ENCODE results near the gene RASA3. TPM values are rescaled to one million over a fixed set of nuclear protein-coding genes. Genes with fewer than 3 reads are reported as not detected.

RASA3 gene
- total RNA-seq, 2 donors from 2014 or later: 6.3 to 12.0 TPM

- 93 to 94% methylated on average over 13 to 15 of the region's 15 CpGs for WGBS, 2 experiments (ENCODE audit: insufficient coverage in 1 of 2, insufficient read length in 1 of 2)
- no peaks in the 10 kb centered on the region for H3K9me3 Mint-ChIP-seq
- H3K36me3 ChIP-seq (ENCODE audit: control insufficient read depth, insufficient read depth, low read length): no peaks in the 10 kb centered on the region
- no peak overlapping the region for H3K4me3 Mint-ChIP-seq
- TF ChIP-seq, protein P1, sequence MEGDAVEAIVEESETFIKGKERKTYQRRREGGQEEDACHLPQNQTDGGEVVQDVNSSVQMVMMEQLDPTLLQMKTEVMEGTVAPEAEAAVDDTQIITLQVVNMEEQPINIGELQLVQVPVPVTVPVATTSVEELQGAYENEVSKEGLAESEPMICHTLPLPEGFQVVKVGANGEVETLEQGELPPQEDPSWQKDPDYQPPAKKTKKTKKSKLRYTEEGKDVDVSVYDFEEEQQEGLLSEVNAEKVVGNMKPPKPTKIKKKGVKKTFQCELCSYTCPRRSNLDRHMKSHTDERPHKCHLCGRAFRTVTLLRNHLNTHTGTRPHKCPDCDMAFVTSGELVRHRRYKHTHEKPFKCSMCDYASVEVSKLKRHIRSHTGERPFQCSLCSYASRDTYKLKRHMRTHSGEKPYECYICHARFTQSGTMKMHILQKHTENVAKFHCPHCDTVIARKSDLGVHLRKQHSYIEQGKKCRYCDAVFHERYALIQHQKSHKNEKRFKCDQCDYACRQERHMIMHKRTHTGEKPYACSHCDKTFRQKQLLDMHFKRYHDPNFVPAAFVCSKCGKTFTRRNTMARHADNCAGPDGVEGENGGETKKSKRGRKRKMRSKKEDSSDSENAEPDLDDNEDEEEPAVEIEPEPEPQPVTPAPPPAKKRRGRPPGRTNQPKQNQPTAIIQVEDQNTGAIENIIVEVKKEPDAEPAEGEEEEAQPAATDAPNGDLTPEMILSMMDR (conservative IDR thresholded peaks at IDR 0.05): no peak
- peaks cover 8% of the 10 kb centered on the region for H3K36me3 Mint-ChIP-seq (ENCODE audit: low read depth)
- no peak for DNase-seq
- no peaks in the 10 kb centered on the region for H3K27me3 Mint-ChIP-seq (ENCODE audit: insufficient read depth)
- H3K27me3 ChIP-seq (ENCODE audit: control insufficient read depth, insufficient read depth, low read length, poor library complexity, severe bottlenecking): no peaks in the 10 kb centered on the region
- H3K4me3 ChIP-seq (ENCODE audit: low read length): no peak overlapping the region
- H3K4me1 ChIP-seq (ENCODE audit: control insufficient read depth, insufficient read depth, low read length): no peaks in the 10 kb centered on the region
- H3K9ac ChIP-seq (ENCODE audit: extremely low read depth, low read length, poor library complexity, severe bottlenecking): no peak overlapping the region
- no peak overlapping the region for H3K27ac Mint-ChIP-seq
- no peaks in the 10 kb centered on the region for H3K9me3 ChIP-seq (ENCODE audit: control insufficient read depth, low read length)
- H3K27ac ChIP-seq (ENCODE audit: low read depth, low read length): no peak overlapping the region
- no peaks in the 10 kb centered on the region for H3K4me1 Mint-ChIP-seq
Measured at GRCh38 chr13:114005206-114005724, 127.2 kb downstream of the RASA3 start.

DNA sequence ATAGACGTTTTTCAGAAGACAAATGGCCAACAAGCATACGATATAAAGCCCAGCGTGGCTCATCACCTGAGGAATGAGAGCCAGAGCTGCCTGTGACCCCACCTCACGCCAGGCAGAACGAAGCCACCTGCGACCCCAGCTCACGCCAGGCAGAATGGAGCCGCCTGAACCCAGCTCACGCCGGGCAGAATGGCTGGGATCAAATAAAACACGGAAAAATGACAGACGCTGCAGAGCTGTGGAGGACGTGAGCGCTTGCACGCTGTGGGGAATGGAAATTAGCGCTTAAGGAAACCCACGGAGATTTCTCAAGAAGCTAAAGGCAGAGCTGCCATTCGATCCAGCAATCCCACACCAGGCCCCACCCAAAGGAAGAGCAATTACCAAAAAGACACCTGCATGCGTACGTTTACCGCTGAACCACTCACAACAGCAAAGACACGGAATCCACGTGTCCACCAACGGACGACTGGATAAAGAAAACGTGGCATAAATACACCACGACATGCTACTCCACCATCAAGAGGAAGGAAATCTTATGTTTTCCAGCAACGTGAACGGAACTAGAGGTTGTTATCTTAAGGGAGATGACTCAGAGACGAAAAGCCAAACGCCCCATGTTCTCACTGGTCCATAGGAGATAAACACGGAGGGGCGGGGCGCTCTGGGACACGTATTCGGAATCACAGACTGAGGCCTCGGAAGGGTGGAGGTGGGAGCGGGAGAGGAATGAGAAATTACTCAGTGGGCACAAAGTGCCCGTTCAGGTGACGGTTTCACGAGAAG lies 127.8 kb downstream of the RASA3 start:
- no peaks in the 10 kb centered on the region for H3K9me3 ChIP-seq (ENCODE audit: control insufficient read depth, low read length)
- H3K4me3 Mint-ChIP-seq: no peak overlapping the region
- no peak for DNase-seq

GRCh38 chr13:114002771-114003321 lies 129.6 kb downstream of the RASA3 start:
- no peaks in the 10 kb centered on the region for H3K27me3 Mint-ChIP-seq (ENCODE audit: insufficient read depth)
- H3K27ac Mint-ChIP-seq: no peak overlapping the region
- H3K27ac ChIP-seq (ENCODE audit: low read depth, low read length): no peak overlapping the region
- no peaks in the 10 kb centered on the region for H3K4me1 ChIP-seq (ENCODE audit: control insufficient read depth, insufficient read depth, low read length)
- H3K9me3 Mint-ChIP-seq: no peaks in the 10 kb centered on the region
- no peaks in the 10 kb centered on the region for H3K9me3 ChIP-seq (ENCODE audit: control insufficient read depth, low read length)
- TF ChIP-seq, protein P1 (conservative IDR thresholded peaks at IDR 0.05): no peak
- H3K27me3 ChIP-seq (ENCODE audit: control insufficient read depth, insufficient read depth, low read length, poor library complexity, severe bottlenecking): no peaks in the 10 kb centered on the region
- no peak overlapping the region for H3K4me3 Mint-ChIP-seq
- peaks cover 2% of the 10 kb centered on the region for H3K36me3 Mint-ChIP-seq (ENCODE audit: low read depth)
- no peak for DNase-seq
- WGBS, 2 experiments (ENCODE audit: insufficient coverage in 1 of 2, insufficient read length in 1 of 2): 92 to 95% methylated on average over 24 of the region's 24 CpGs
- H3K9ac ChIP-seq (ENCODE audit: extremely low read depth, low read length, poor library complexity, severe bottlenecking): no peak overlapping the region
- H3K4me3 ChIP-seq (ENCODE audit: low read length): no peak overlapping the region
- H3K36me3 ChIP-seq (ENCODE audit: control insufficient read depth, insufficient read depth, low read length): no peaks in the 10 kb centered on the region
- H3K4me1 Mint-ChIP-seq: no peaks in the 10 kb centered on the region

More for the DNA sequence above, 127.8 kb downstream of the RASA3 start:
- no peaks in the 10 kb centered on the region for H3K9me3 Mint-ChIP-seq
- WGBS, 2 experiments (ENCODE audit: insufficient coverage in 1 of 2, insufficient read length in 1 of 2): 91 to 93% methylated on average over 32 to 41 of the region's 41 CpGs
- Histone ChIP-seq H3K4me1 (ENCODE audit: control insufficient read depth, insufficient read depth, low read length) (no peaks in the 10 kb centered on the region), H3K4me3 (ENCODE audit: low read length) (no peak overlapping the region), H3K27ac (ENCODE audit: low read depth, low read length) (no peak overlapping the region), H3K36me3 (ENCODE audit: control insufficient read depth, insufficient read depth, low read length) (no peaks in the 10 kb centered on the region), H3K27me3 (ENCODE audit: control insufficient read depth, insufficient read depth, low read length, poor library complexity, severe bottlenecking) (no peaks in the 10 kb centered on the region), H3K9ac (ENCODE audit: extremely low read depth, low read length, poor library complexity, severe bottlenecking) (no peak overlapping the region)
- no peaks in the 10 kb centered on the region for H3K27me3 Mint-ChIP-seq (ENCODE audit: insufficient read depth)
- TF ChIP-seq, protein P1 (conservative IDR thresholded peaks at IDR 0.05): no peak
- no peaks in the 10 kb centered on the region for H3K4me1 Mint-ChIP-seq
- no peak overlapping the region for H3K27ac Mint-ChIP-seq
- peaks cover 7% of the 10 kb centered on the region for H3K36me3 Mint-ChIP-seq (ENCODE audit: low read depth)
